ENCODE results near the gene PDZD7.

The PDZD7 gene

GRCh38 chr10:101042667-101043362 is 11.9 kb upstream of the PDZD7 start:
- TF ChIP-seq, protein P1, sequence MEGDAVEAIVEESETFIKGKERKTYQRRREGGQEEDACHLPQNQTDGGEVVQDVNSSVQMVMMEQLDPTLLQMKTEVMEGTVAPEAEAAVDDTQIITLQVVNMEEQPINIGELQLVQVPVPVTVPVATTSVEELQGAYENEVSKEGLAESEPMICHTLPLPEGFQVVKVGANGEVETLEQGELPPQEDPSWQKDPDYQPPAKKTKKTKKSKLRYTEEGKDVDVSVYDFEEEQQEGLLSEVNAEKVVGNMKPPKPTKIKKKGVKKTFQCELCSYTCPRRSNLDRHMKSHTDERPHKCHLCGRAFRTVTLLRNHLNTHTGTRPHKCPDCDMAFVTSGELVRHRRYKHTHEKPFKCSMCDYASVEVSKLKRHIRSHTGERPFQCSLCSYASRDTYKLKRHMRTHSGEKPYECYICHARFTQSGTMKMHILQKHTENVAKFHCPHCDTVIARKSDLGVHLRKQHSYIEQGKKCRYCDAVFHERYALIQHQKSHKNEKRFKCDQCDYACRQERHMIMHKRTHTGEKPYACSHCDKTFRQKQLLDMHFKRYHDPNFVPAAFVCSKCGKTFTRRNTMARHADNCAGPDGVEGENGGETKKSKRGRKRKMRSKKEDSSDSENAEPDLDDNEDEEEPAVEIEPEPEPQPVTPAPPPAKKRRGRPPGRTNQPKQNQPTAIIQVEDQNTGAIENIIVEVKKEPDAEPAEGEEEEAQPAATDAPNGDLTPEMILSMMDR (IDR thresholded peaks at IDR 0.05) = no peak

GRCh38 chr10:101042118-101042517 is 11.2 kb upstream of the PDZD7 start:
- TF ChIP-seq, protein P1 (IDR thresholded peaks at IDR 0.05) = no peak

- TF ChIP-seq, protein P1 (IDR thresholded peaks at IDR 0.05) = peak; percentile 58
These were observed 10.4 kb upstream of the PDZD7 start for GRCh38 chr10:101041252-101041761.

DNA sequence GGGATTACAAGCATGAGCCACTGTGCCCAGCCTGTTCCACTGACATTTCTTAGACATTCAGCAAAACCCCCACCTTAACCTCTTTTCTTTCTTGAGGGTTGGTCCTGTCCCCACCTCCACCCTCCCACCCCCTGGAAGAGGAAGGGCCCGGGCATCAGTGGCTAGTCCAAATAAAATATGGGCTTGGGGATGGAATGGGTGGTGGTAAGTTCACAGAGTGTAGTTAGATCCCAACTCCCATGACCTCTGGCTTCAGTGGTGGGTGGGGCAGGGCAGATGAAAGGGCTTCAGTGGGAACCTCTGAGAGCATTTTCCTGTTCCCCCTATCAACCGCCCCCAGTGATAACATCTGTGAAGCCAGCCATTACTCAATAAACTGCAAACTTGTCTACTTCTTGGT is 9.9 kb upstream of the PDZD7 start:
- TF ChIP-seq, protein P1 (IDR thresholded peaks at IDR 0.05) = no peak

DNA sequence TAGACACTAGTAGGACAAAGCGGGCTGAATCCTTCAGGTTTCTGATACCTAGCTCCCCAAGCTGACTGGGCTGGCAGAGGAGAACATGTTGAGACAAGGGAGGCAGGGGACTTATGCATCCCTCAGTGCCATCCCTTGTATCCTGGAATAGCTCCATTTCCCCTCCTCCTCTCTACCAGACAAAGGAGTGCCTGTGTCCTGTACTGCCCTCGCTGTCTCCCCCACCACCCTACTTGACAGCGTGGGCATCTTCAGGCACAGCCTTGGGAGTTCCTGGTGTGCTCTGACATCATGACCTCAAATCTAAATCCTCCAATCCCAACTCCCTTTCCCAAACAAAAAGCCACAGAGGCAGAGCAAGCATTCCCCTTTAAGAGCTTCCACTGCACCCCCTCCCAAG is 9.1 kb upstream of the PDZD7 start:
- TF ChIP-seq, protein P1 (IDR thresholded peaks at IDR 0.05) = no peak

- TF ChIP-seq, protein P1 (IDR thresholded peaks at IDR 0.05) = no peak
These were observed 7.6 kb upstream of the PDZD7 start for GRCh38 chr10:101038484-101038883.

- TF ChIP-seq, protein P1 (IDR thresholded peaks at IDR 0.05) = no peak
These were observed 5.8 kb upstream of the PDZD7 start for GRCh38 chr10:101036726-101037125.
